ENCODE measurements around the gene POLR2E.
A peak's percentile ranks its signal among the peaks of the same experiment; 100 is the strongest.
"Not testable (repeated sequence)": the region's sequence is repeated elsewhere in the genome, so short reads cannot be mapped to it uniquely, and the experiment has no call there.

Gene POLR2E

DNA sequence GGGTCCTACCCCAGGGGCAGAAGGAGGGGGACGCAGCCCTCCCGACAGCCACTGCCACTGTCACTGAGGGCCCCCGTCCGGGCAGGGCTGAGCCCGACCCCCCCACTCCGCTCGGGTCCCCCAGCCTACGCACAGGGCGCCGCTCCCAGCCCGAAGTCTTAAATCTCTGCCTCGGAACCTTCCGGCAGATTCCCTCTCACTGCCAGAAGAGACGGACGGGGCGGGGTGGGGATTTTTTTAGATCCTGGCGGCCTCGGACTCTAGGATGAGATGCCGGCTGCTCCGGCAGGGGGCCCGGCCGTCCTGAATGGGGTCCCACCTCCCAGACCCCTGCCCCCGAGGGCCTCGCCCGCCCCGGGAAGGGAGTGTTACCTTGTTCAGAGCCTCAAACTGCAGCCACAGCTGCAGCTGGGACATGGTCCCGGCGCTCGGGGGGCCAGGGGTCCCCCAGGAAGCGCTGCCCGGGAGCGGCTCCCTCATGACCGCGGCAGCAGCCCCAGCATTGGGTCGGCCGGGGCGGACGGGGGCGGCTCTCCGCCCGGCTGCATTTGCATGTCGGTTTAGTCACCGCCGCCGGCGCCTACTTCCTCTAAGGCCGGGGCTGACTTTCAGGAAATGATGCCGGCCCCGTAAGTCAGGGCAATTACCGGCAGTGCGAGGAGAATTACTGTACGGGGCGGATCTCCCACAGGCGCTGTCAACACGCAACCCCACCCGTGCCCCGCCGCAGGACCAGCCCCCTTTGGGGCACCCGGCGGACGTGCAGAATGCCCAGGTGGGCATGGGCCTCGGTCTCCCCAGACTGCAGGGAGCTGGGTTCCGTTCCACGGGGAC is 36.8 kb upstream of the POLR2E start:
- TF ChIP-seq ZFX (IDR thresholded peaks at IDR 0.05; ENCODE audit: borderline replicate concordance), result no peak
- TF ChIP-seq, protein P1, sequence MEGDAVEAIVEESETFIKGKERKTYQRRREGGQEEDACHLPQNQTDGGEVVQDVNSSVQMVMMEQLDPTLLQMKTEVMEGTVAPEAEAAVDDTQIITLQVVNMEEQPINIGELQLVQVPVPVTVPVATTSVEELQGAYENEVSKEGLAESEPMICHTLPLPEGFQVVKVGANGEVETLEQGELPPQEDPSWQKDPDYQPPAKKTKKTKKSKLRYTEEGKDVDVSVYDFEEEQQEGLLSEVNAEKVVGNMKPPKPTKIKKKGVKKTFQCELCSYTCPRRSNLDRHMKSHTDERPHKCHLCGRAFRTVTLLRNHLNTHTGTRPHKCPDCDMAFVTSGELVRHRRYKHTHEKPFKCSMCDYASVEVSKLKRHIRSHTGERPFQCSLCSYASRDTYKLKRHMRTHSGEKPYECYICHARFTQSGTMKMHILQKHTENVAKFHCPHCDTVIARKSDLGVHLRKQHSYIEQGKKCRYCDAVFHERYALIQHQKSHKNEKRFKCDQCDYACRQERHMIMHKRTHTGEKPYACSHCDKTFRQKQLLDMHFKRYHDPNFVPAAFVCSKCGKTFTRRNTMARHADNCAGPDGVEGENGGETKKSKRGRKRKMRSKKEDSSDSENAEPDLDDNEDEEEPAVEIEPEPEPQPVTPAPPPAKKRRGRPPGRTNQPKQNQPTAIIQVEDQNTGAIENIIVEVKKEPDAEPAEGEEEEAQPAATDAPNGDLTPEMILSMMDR (IDR thresholded peaks at IDR 0.05), result no peak

DNA sequence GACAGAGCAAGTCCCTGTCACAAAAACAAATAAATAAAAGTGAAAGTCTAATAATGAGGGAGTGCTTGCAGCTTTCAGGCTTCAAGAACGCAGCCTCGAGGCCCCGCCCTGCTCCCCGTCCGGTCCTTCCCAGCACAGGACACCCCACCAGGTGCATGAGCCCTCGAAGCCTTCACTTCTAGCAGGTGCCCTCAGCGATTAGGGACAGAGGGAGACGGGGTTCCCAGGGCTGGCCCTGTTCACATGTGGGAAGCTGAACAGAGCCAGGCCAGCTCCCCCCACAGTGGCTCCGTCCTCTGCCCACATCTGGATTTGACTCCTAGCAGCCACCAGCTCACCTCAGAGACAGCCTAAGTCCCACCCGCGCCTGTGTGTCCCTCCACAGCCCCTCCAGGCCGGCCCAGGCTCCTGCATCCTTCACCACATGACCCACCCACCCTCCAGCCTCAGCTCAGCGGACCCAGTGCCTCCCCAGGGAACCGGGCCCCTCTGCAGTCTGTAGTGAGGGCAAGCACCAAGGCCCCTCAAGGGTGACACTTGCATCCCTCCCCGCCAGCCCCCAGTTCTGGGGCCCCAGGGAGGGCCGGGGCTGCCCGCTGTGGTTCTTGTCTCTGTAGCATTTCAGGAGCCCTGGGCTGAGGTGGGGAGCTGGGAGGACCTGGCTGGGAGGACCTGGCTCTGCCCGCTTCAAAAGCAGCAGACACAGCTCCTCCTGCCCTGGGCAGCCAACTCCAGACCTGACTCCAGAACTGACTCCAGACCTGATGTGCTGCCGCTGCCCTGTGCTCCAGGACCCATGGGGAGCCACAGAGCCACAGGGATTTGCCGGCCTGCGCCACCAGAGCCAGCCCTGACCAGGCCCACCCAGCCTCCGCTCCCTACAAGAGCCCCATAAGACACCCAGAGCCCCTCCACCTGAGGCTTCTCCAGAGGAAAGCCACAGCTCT is 35.9 kb upstream of the POLR2E start:
- H3K27ac ChIP-seq, result peak overlapping the region; percentile 51
- TF ChIP-seq ZFX (IDR thresholded peaks at IDR 0.05; ENCODE audit: borderline replicate concordance), result no peak
- TF ChIP-seq, protein P1 (IDR thresholded peaks at IDR 0.05), result no peak

More for the DNA sequence above, 36.8 kb upstream of the POLR2E start:
- H3K27ac ChIP-seq, result peak overlapping the region; percentile 51

DNA sequence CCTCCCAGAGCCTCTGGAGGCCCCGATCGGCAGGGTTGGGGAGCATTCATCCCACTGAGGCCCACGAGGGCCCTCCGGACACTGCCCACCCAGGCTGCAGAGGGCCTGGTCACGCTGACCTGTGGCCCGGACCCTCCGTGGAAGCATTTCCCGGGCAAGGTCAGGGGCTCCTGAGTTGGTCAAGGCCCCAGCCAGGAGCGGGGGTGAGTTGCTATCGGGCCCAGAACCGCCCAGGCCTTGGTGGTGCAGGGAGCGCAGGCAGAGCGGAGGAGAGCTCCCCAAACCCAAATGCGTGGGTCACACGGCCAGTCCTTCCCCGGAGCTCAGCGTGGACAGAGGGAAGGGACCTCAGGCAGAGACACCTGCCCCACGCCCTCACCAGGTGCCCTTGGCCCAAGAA is 34.4 kb upstream of the POLR2E start:
- no peak overlapping the region for H3K27ac ChIP-seq
- no peak for TF ChIP-seq ZFX (IDR thresholded peaks at IDR 0.05; ENCODE audit: borderline replicate concordance)
- TF ChIP-seq, protein P1 (IDR thresholded peaks at IDR 0.05), result no peak

DNA sequence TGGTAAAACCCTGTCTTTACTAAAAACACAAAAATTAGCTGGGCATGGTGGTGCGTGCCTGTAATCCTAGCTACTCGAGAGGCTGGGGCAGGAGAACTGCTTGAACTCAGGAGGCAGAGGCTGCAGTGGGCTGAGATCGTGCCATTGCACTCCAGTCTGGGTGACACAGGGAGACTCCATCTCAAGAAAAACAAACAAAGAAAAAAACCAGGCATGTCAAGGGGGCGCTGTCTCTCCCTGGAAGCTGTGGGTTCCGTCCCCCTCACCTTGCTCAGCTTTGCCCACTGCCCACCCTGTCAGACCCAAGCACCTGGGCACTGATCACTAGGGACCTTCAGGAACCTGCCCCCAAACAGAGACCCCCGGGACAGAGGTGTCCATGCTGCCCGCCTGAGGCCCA is 33.9 kb upstream of the POLR2E start:
- H3K27ac ChIP-seq, result not testable (repeated sequence)

DNA sequence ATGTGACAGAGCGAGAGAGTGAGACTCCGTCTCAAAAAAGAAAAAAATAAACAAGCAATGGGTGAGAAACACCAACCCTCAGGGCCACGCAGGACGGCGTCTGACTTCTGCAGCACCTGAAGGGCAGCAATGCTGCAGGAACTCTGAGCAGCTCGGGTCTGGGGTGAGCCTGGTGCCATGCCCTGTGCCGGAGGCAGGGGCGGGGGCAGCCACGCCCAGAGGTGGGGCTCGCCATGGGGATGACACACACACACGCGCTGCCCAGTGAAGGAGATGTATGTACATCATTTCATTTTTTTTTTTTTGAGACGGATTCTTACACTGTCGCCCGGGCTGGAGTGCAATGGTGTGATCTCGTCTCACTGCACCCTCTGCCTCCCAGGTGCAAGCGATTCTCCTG is 32.9 kb upstream of the POLR2E start:
- TF ChIP-seq ZFX (IDR thresholded peaks at IDR 0.05; ENCODE audit: borderline replicate concordance), result no peak
- TF ChIP-seq, protein P1 (IDR thresholded peaks at IDR 0.05), result no peak
- no peak overlapping the region for H3K27ac ChIP-seq

DNA sequence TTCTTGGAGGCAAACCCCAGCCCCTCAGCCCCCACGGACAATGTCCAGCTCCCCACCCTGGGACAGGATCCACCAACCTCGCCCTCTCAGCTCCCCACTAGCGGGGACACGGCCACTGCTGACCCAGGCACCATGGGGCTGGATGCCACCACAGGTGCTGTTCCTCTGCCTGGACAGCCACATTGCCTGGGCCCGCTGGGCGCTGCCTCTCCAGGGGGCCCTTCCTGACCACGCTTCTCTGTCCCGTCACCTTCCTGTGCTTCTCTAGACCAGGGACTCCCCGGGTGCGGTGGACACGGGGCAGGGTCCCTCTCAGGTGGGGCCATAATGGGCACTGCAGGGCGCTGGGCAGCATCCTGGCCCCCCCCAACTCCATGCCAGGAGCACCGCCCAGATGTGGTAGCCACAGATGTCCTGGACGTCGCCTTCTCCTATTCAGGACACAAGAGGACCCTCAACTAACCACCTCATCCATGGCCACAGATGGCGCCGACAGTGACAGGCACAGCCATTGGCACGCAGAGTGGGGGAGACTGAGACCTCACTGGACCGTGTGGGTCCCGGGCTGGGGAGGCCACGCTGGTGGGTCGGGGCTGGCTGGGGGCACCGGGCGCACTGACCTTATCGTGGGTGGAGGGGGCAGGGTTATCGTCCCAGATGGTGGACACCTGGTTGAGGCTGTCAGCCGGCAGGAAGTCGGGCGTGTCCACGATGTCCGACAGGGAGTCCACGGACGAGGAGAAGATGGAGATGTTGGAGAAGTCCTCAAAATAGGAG is 32.0 kb upstream of the POLR2E start:
- no peak overlapping the region for H3K27ac ChIP-seq

More for the DNA sequence above, 32.0 kb upstream of the POLR2E start:
- TF ChIP-seq ZFX (IDR thresholded peaks at IDR 0.05; ENCODE audit: borderline replicate concordance), result no peak
- TF ChIP-seq, protein P1 (IDR thresholded peaks at IDR 0.05), result no peak

Data from 22Rv1 (cell line).